ENCODE results near the gene MAGEA12.
"Not testable (repeated sequence)": the region's sequence is repeated elsewhere in the genome, so short reads cannot be mapped to it uniquely, and the experiment has no call there.

The MAGEA12 gene

GRCh38 chrX:152733261-152733975 lies at the start of gene MAGEA12, which contains the start of gene CSAG1:
Gene MAGEA12 (plus strand): TSS chrX:152733757. CDS start chrX:152736162, 2,405 bp downstream.
Gene CSAG1 (minus strand): TSS chrX:152733721. CDS start chrX:152732460, 1,261 bp downstream.
- DNase-seq, result no peak

- DNase-seq, result not testable (repeated sequence)
These were observed 35.3 kb upstream of the MAGEA12 start, which contains the start of gene MAGEA3 for GRCh38 chrX:152697952-152698931. Gene MAGEA3 (plus strand): TSS chrX:152698794. CDS start chrX:152700833, 2,039 bp downstream.

- DNase-seq, result not testable (repeated sequence)
These were observed 33.2 kb upstream of the MAGEA12 start for GRCh38 chrX:152700390-152700789.

- not testable (repeated sequence) for DNase-seq
These were observed 27.1 kb upstream of the MAGEA12 start for GRCh38 chrX:152706500-152706899.

GRCh38 chrX:152709173-152709572 lies 24.4 kb upstream of the MAGEA12 start, which contains the start of gene CSAG2:
Gene CSAG2 (minus strand): TSS chrX:152709273. CDS start chrX:152709112, 161 bp downstream.
- DNase-seq, result not testable (repeated sequence)

GRCh38 chrX:152713195-152713594 lies 20.4 kb upstream of the MAGEA12 start:
- not testable (repeated sequence) for DNase-seq

GRCh38 chrX:152713815-152714787 lies 19.5 kb upstream of the MAGEA12 start, which contains the start of gene MAGEA2B:
Gene MAGEA2B (plus strand): TSS chrX:152714628. CDS start chrX:152717107, 2,479 bp downstream.
- DNase-seq, result not testable (repeated sequence)

- no peak for DNase-seq
These were observed 8.1 kb upstream of the MAGEA12 start for GRCh38 chrX:152725409-152725808.

- DNase-seq, result not testable (repeated sequence)
These were observed 744 bp downstream of the MAGEA12 start for GRCh38 chrX:152734143-152734858.

- DNase-seq, result no peak
These were observed 1.5 kb downstream of the MAGEA12 start for GRCh38 chrX:152735101-152735500.

- no peak for DNase-seq
These were observed 2.4 kb downstream of the MAGEA12 start for GRCh38 chrX:152735860-152736511.

- DNase-seq, result not testable (repeated sequence)
These were observed 3.0 kb downstream of the MAGEA12 start for GRCh38 chrX:152736528-152736927.

- DNase-seq, result no peak
These were observed 5.0 kb downstream of the MAGEA12 start for GRCh38 chrX:152738560-152738959.

- not testable (repeated sequence) for DNase-seq
These were observed 20.4 kb downstream of the MAGEA12 start, which contains the start of gene MAGEA2 for GRCh38 chrX:152753686-152754650. Gene MAGEA2 (minus strand): TSS chrX:152753842. CDS start chrX:152751363, 2,479 bp downstream.

- DNase-seq, result not testable (repeated sequence)
These were observed 21.3 kb downstream of the MAGEA12 start for GRCh38 chrX:152754871-152755270.

- DNase-seq, result not testable (repeated sequence)
These were observed 25.4 kb downstream of the MAGEA12 start, which contains the start of gene CSAG3 for GRCh38 chrX:152758918-152759317. Gene CSAG3 (plus strand): TSS chrX:152759218.

GRCh38 chrX:152759544-152759943 lies 26.0 kb downstream of the MAGEA12 start:
- DNase-seq, result not testable (repeated sequence)

- DNase-seq, result not testable (repeated sequence)
These were observed 28.0 kb downstream of the MAGEA12 start for GRCh38 chrX:152761582-152761981.

GRCh38 chrX:152766562-152766961 lies 33.0 kb downstream of the MAGEA12 start:
- DNase-seq, result not testable (repeated sequence)

Data from DMS79 (cell line).